Effector memory CD4-positive, alpha-beta T cell (primary cell): ENCODE data around the gene CACNA2D3.

Source experiments
- DNase-seq, 3 donors: peaks; one replicate each; pipeline ENCODE4 v3.0.0-alpha.2; 2020
- H3K27ac ChIP-seq: 2 replicates; pipeline ENCODE4 v1.7.0; 2013; ENCODE audit warnings: mild to moderate bottlenecking, low read length, moderate library complexity; ENCODE audit not compliant: insufficient read depth, poor library complexity, severe bottlenecking
- H3K27me3 ChIP-seq: replicated peaks from 2 replicates; pipeline ENCODE4 v1.7.0; 2013; ENCODE audit warnings: mild to moderate bottlenecking, low read length; ENCODE audit not compliant: insufficient read depth, control insufficient read depth, poor library complexity, severe bottlenecking
- H3K36me3 ChIP-seq: 2 replicates; pipeline ENCODE4 v1.7.0; 2013; ENCODE audit warnings: mild to moderate bottlenecking, low read length, moderate library complexity; ENCODE audit not compliant: control insufficient read depth, insufficient read depth
- H3K4me1 ChIP-seq: 2 replicates; pipeline ENCODE4 v1.7.0; 2013; ENCODE audit warnings: low read length, mild to moderate bottlenecking; ENCODE audit not compliant: control insufficient read depth, insufficient read depth, poor library complexity, severe bottlenecking
- H3K4me3 ChIP-seq: 2 replicates; pipeline ENCODE4 v1.7.0; 2013; ENCODE audit warnings: low read length, low read depth, mild to moderate bottlenecking; ENCODE audit not compliant: insufficient read depth, poor library complexity, severe bottlenecking
- H3K9me3 ChIP-seq: 2 replicates; pipeline ENCODE4 v1.7.0; 2013; ENCODE audit warnings: mild to moderate bottlenecking, low read length, moderate library complexity; ENCODE audit not compliant: control insufficient read depth

CACNA2D3 gene

DNA sequence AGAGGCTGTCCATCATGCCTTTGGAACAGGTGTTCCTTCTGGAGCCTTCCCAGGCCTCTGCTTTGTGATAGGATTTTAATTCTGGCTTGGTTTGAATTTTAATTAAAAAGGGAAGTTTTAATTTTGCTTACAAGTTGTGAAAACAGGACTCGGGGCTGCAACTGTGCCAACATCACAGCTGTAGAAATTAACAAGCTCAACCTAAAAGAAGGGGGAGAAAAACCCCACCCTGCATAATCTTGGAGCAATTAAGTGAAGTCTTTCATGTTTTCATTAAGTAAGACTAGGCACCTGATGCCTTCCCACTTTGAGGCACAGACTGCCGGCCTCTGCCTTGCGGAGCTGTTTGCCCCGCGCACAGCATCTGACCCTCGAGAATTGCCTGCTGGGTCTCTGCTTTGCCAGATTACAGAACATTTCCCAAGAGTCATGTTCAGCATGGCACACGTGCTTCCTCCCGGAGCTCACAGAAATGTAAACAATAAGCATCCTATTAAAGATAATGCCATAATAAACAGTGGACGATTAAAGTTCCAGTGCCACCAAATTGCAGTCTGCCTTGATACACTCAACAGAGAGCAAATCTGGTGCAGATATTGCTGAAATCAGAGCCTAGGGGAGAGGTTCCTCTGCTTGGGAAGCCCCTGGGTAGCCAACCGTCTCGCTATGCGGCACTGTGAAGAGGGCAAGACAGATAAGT lies 441.3 kb downstream of the CACNA2D3 start:
- Histone ChIP-seq H3K9me3 (no peaks in the 10 kb centered on the region), H3K27ac (no peak overlapping the region), H3K27me3 (no peaks in the 10 kb centered on the region), H3K4me1 (no peaks in the 10 kb centered on the region), H3K36me3 (no peaks in the 10 kb centered on the region), H3K4me3 (no peak overlapping the region)
- DNase-seq: no peak

DNA sequence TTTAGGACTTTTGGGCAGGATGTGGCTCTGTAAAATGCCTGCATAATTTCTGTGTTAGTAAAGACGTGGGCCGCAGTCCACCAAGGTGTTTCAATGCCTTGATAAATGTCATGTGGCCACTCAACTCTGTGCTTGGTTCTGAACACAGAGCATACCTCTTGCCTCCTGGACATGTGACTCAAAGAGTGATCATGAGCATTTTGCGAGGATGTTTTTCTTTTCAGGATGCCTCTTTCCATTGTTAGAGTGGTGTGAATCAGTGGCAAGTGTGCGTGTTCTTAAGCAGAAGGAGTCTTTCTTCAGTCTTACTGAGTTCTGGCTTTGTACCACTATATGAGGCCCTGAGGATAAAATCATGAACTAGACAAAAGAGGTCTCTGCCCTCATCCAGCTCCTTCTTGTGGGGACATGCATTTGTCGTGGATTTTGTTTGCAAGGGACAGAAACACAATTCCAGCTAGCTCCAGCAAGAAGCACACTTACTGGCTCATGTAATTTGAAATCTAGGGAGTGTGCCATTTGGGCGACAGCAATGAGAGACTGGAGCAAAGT lies 442.1 kb downstream of the CACNA2D3 start:
- Histone ChIP-seq H3K27me3 (no peaks in the 10 kb centered on the region), H3K4me1 (no peaks in the 10 kb centered on the region), H3K9me3 (no peaks in the 10 kb centered on the region), H3K4me3 (no peak overlapping the region), H3K27ac (no peak overlapping the region), H3K36me3 (no peaks in the 10 kb centered on the region)
- no peak for DNase-seq

DNA sequence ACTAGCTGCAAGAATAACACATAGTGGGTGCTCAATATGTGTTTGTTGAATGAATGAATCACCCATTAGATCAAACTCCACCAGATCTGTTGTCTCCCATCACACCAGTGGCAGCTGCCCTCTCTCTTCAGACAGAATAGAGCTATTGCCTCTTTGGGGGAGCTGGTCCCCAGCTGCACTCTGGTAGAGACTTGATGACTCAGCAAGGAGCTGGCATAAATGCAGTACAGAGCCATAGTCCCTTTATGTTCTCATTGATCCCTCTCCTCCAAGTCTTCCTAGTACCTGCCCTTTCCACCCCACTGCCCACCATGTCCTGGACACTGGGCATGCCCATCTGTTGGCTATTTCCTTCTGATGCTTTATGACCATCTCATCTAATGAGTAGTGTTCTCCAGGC lies 443.6 kb downstream of the CACNA2D3 start:
- H3K27ac ChIP-seq: no peak overlapping the region
- H3K4me3 ChIP-seq: no peak overlapping the region
- H3K9me3 ChIP-seq: no peaks in the 10 kb centered on the region
- H3K4me1 ChIP-seq: no peaks in the 10 kb centered on the region
- no peak for DNase-seq
- H3K36me3 ChIP-seq: no peaks in the 10 kb centered on the region
- H3K27me3 ChIP-seq: no peaks in the 10 kb centered on the region

DNA sequence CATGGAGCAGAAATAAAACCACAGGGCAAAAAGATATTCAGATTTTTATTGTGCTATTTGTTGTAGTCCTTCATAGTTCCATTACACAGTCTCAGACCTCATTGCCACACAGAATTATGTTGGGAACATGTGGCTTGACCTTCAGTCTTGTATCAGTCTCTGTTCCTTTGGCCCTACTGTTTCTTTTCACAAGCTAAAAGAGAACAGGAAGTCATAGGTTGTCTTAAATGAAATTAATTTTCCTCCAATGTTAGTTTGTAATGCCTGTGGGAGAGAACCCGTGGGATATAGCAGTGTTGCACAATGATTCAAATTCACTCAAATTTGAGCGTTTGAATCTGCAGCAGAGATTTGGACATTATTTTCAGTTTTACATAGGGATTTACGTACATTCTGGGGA lies 445.6 kb downstream of the CACNA2D3 start:
- no peaks in the 10 kb centered on the region for H3K4me1 ChIP-seq
- H3K9me3 ChIP-seq: no peaks in the 10 kb centered on the region
- H3K4me3 ChIP-seq: no peak overlapping the region
- H3K36me3 ChIP-seq: no peaks in the 10 kb centered on the region
- DNase-seq: no peak
- no peak overlapping the region for H3K27ac ChIP-seq
- H3K27me3 ChIP-seq: no peaks in the 10 kb centered on the region

DNA sequence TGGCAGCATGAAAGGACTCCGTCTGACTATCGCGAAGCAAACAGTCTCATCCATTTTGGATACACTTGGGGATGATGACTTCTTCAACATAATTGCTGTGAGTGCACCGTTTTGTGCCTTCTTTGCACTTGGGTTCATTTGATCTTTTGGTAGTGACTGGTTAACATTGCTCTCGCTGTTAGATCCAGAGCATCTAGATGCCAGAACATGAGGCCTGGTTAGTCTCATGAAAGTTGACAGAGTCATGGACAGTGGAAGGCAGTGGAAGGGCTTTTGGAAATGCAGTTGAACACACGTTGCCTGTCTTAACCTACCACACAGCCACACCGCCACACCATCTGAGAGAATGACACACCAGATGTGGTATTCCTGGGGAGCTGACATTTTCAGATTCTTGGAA lies 447.7 kb downstream of the CACNA2D3 start:
- Histone ChIP-seq H3K9me3 (no peaks in the 10 kb centered on the region), H3K36me3 (no peaks in the 10 kb centered on the region), H3K27me3 (no peaks in the 10 kb centered on the region), H3K27ac (no peak overlapping the region), H3K4me1 (no peaks in the 10 kb centered on the region), H3K4me3 (no peak overlapping the region)
- no peak for DNase-seq

DNA sequence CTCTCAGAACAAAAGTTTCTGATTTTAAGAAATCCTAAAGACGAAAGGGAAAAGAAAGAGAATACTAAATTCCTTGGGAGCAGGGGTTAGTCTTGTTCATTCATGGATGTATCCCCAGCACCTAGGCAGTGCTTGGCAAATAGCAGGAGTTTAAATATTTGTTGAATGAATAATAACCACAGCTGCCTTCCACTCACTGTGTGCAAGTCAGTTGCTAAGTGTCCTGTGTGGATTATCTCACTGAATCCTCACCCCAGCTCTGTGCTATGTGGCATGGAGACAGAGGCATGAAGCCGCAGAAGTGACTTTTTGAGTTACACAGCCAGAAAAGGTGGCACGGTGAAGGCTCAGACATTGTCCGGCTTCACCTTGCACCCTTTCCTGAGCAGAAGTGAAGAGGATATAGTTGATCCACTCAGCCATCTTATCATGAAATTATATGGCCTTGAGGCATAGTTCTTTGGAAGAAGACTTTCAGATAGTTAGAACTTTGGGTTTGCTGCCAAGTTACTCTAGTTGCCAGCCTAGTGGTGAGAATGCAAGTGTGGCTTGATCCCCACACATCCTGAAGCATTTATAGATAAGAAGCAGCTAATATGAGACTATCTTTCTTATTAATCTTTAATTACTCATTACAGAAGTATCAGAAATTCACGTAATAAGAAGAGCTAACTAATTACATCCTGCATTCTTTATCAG lies 450.0 kb downstream of the CACNA2D3 start:
- Histone ChIP-seq H3K4me1 (no peaks in the 10 kb centered on the region), H3K27ac (no peak overlapping the region), H3K4me3 (no peak overlapping the region), H3K36me3 (no peaks in the 10 kb centered on the region), H3K9me3 (no peaks in the 10 kb centered on the region), H3K27me3 (no peaks in the 10 kb centered on the region)
- DNase-seq: no peak

DNA sequence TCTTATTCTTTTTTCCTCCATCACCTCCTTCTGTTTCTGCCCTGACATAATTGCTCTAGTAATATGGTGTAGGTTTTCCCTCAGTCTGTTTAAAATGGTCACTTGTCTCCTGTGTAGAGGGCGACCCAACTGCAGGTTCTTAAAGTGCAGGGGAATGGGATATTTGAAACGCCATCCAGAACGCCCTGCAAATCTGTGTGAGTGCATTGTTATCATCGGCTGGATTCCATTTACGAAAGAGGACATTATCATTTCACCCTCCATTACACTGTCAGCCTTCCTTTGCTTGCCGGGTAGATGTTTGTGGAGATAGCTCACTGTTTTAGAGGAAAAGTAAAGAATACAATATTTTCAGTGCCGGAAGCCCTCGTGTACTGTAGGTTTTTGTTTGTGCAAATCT lies 451.5 kb downstream of the CACNA2D3 start:
- Histone ChIP-seq H3K27me3 (no peaks in the 10 kb centered on the region), H3K4me3 (no peak overlapping the region), H3K4me1 (no peaks in the 10 kb centered on the region), H3K9me3 (no peaks in the 10 kb centered on the region), H3K36me3 (no peaks in the 10 kb centered on the region), H3K27ac (no peak overlapping the region)
- DNase-seq: no peak

DNA sequence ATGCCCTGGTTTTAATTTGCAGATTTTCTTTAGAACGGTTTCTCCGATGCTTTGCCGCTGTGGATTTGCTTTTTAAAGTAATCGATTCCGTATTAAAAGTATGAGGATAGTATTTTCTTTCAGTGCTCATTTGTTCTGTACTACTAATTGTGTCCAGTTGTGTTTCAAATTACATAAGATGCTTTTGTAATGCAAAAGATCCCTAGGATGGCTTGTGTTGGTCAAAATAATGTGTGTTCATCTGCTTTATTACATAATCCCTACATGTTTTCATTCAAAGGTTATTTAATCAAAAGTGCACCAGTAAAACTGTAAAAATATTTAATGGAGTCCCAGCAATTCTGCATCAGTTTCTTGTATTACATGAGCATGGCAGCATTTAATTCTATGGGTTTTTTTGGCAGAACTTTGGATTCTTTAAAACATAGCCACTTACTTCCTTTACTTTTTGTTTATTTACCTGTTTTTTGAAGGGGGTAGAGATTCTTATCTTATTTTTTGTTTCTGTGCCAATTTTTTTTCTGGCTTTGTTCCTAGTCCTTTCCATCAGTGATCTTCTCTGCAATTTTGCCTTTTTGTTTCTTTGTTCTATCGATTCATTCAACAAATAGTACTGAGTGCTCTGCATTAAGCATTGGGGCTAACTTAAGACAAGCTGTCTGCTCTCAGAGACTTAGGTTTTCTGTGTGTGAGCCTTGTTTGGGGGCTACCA lies 452.7 kb downstream of the CACNA2D3 start:
- H3K36me3 ChIP-seq: no peaks in the 10 kb centered on the region
- no peaks in the 10 kb centered on the region for H3K4me1 ChIP-seq
- H3K9me3 ChIP-seq: no peaks in the 10 kb centered on the region
- no peak for DNase-seq
- H3K27me3 ChIP-seq: no peaks in the 10 kb centered on the region
- no peak overlapping the region for H3K4me3 ChIP-seq
- no peak overlapping the region for H3K27ac ChIP-seq

DNA sequence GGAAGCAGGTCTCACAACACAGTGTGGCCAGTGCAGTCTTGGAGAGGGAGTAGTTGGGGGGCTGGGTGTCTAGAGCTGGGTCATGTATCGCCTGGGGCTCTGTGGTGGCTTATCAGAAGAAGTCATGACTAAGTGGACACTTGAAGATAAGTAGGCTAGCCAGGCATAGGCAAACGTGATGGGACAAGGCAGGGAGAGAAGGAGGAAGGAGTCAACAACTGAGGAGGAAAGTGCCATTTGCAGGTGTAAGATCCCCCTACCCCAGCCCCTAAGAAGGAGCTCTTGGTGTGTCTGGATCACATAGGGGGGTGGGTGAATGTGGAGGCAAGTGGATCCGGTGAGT lies 453.2 kb downstream of the CACNA2D3 start:
- DNase-seq: no peak
- H3K4me3 ChIP-seq: no peak overlapping the region
- H3K9me3 ChIP-seq: no peaks in the 10 kb centered on the region
- no peaks in the 10 kb centered on the region for H3K36me3 ChIP-seq
- no peak overlapping the region for H3K27ac ChIP-seq
- no peaks in the 10 kb centered on the region for H3K4me1 ChIP-seq
- H3K27me3 ChIP-seq: no peaks in the 10 kb centered on the region

DNA sequence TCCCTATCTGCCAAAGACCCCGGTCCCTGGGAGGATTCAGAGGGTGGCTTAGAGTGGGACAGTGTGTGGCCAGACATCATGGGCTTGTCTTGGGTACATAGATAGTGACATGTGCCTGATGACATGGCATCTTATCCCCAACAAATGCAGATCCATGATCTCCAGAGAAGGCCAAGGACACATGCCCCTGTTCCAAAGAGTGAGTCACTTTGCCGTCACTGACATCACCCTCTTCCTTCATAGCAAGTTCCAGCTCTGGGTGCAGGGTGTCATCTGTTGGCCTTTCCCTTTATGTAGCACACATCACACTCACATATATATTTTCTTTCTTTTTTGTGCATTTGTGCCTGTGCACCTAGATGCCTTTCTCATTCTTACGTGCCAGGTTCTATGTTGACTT lies 455.0 kb downstream of the CACNA2D3 start:
- DNase-seq: no peak
- Histone ChIP-seq H3K36me3 (no peaks in the 10 kb centered on the region), H3K9me3 (no peaks in the 10 kb centered on the region), H3K27me3 (no peaks in the 10 kb centered on the region), H3K4me3 (no peak overlapping the region), H3K27ac (no peak overlapping the region), H3K4me1 (no peaks in the 10 kb centered on the region)
